HepG2 (cell line): Measurements from ENCODE around the gene LITAF. TPM values are rescaled to one million over a fixed set of nuclear protein-coding genes. Genes with fewer than 3 reads are reported as not detected.

Experiments
- ARNT2 ChIP-seq: sonication (generic); formaldehyde crosslinking; IDR thresholded peaks from 2 replicates; pipeline ENCODE4 v1.8.0; 2022; ENCODE audit warnings: mild to moderate bottlenecking, low read depth, missing genetic modification reagents, moderate library complexity
- BATF2 ChIP-seq: sonication (generic); formaldehyde crosslinking; IDR thresholded peaks from 2 replicates; pipeline ENCODE4 v1.8.0; 2022; ENCODE audit warnings: mild to moderate bottlenecking, missing genetic modification reagents, moderate library complexity
- BCL3 ChIP-seq: sonication (generic); formaldehyde crosslinking; IDR thresholded peaks from 2 replicates; pipeline ENCODE4 v1.5.1; 2020; ENCODE audit warnings: mild to moderate bottlenecking, missing genetic modification reagents, moderate library complexity
- CREBL2 ChIP-seq: sonication (generic); formaldehyde crosslinking; IDR thresholded peaks from 2 replicates; pipeline ENCODE4 v1.8.1; 2023; ENCODE audit warnings: missing genetic modification reagents, mild to moderate bottlenecking, borderline replicate concordance
- HDAC1 ChIP-seq: sonication (generic); formaldehyde crosslinking; IDR thresholded peaks from 2 replicates; pipeline ENCODE4 v1.5.1; 2020; ENCODE audit warnings: mild to moderate bottlenecking, missing genetic modification reagents
- KDM2A ChIP-seq: sonication (generic); formaldehyde crosslinking; IDR thresholded peaks from 2 replicates; pipeline ENCODE4 v1.4.0; 2020; ENCODE audit warnings: low read depth, missing genetic modification reagents, borderline replicate concordance
- NFKB2 ChIP-seq: sonication (generic); formaldehyde crosslinking; IDR thresholded peaks from 2 replicates; pipeline ENCODE4 v1.4.0; 2020; ENCODE audit warnings: missing genetic modification reagents, borderline replicate concordance
- NR1H2 ChIP-seq: sonication (generic); formaldehyde crosslinking; IDR thresholded peaks from 2 replicates; pipeline ENCODE4 v1.8.1; 2022; ENCODE audit warnings: low read depth, missing genetic modification reagents, borderline replicate concordance
- PHF20 ChIP-seq: sonication (generic); formaldehyde crosslinking; IDR thresholded peaks from 2 replicates; pipeline ENCODE4 v1.5.0; 2020; ENCODE audit warnings: mild to moderate bottlenecking, missing genetic modification reagents
- RCOR2 ChIP-seq: IDR thresholded peaks from 2 replicates; pipeline ENCODE4 v1.6.1; 2016; ENCODE audit warnings: missing biosample characterization, missing genetic modification reagents
- REL ChIP-seq: sonication (generic); formaldehyde crosslinking; conservative IDR thresholded peaks from 2 replicates; pipeline ENCODE4 v1.8.0; 2022; ENCODE audit warnings: mild to moderate bottlenecking, missing genetic modification reagents, moderate library complexity
- REST ChIP-seq, 2 experiments: IDR thresholded peaks; 2 replicates each; pipeline ENCODE4 v1.6.1; 2011 to 2012; ENCODE audit warnings: low read length in 2 of 2, borderline replicate concordance in 1 of 2, low read depth in 1 of 2, mild to moderate bottlenecking in 1 of 2, moderate library complexity in 1 of 2
- RFX5 ChIP-seq: IDR thresholded peaks from 2 replicates; pipeline ENCODE4 v1.6.1; 2011; ENCODE audit warnings: low read depth, low read length, improper control_type of control experiment
- RXRA ChIP-seq: sonication (generic); formaldehyde crosslinking; IDR thresholded peaks from 2 replicates; pipeline ENCODE4 v1.5.1; 2020; ENCODE audit warnings: missing genetic modification reagents
- SMC3 ChIP-seq: IDR thresholded peaks from 2 replicates; pipeline ENCODE4 v1.6.1; 2011; ENCODE audit warnings: low read length, improper control_type of control experiment
- THAP11 ChIP-seq: IDR thresholded peaks from 2 replicates; pipeline ENCODE4 v1.6.1; 2016; ENCODE audit warnings: missing biosample characterization, missing genetic modification reagents
- TOPORS ChIP-seq: sonication (generic); formaldehyde crosslinking; IDR thresholded peaks from 2 replicates; pipeline ENCODE4 v1.8.0; 2023; ENCODE audit warnings: mild to moderate bottlenecking, missing genetic modification reagents
- ZBTB21 ChIP-seq: sonication (generic); formaldehyde crosslinking; IDR thresholded peaks from 2 replicates; pipeline ENCODE4 v1.4.0; 2020; ENCODE audit warnings: missing genetic modification reagents
- ZBTB34 ChIP-seq: sonication (generic); formaldehyde crosslinking; IDR thresholded peaks from 2 replicates; pipeline ENCODE4 v1.8.0; 2022; ENCODE audit warnings: mild to moderate bottlenecking, missing genetic modification reagents
- ZFAT ChIP-seq: sonication (generic); formaldehyde crosslinking; conservative IDR thresholded peaks from 2 replicates; pipeline ENCODE4 v1.8.1; 2023; ENCODE audit warnings: missing genetic modification reagents, inconsistent platforms
- ZFX ChIP-seq: sonication (generic); formaldehyde crosslinking; IDR thresholded peaks from 2 replicates; pipeline ENCODE4 v1.4.0; 2020; ENCODE audit warnings: mild to moderate bottlenecking, low read depth, missing genetic modification reagents, moderate library complexity
- ZNF572 ChIP-seq: sonication (generic); formaldehyde crosslinking; IDR thresholded peaks from 2 replicates; pipeline ENCODE4 v1.5.1; 2020; ENCODE audit warnings: mild to moderate bottlenecking, missing genetic modification reagents
- ZNF605 ChIP-seq: sonication (generic); formaldehyde crosslinking; IDR thresholded peaks from 2 replicates; pipeline ENCODE4 v1.8.0; 2022; ENCODE audit warnings: mild to moderate bottlenecking, missing genetic modification reagents
- polyA plus RNA-seq, 8 experiments: library from polyadenylated mRNA; depleted of rRNA in 3 of 8; stranded (reverse) in 7 of 8; unstranded in 1 of 8; fragments of >200 nt; fragmentation: Illumina TruSeq in 4 of 8; extraction: Trizol in 4 of 8; gene quantifications; 2 replicates each; pipeline versions ENCODE4 v1.2.1 to v1.2.3, GENCODE V29; 2011 to 2016; ENCODE audit warnings: low read depth in 4 of 8, missing spikeins in 1 of 8, mixed read lengths in 1 of 8; ENCODE audit not compliant: insufficient read depth in 1 of 8
- total RNA-seq, 5 experiments: library from RNA; depleted of rRNA; stranded (reverse); fragments of >200 nt; fragmentation: Illumina TruSeq; extraction: Trizol; gene quantifications; 2 replicates each; pipeline ENCODE4 v1.2.3, GENCODE V29; 2016; ENCODE audit warnings: low read depth in 1 of 5

Gene LITAF
- total and polyA plus RNA-seq, 2 of the 13 experiments (the other 11 are each of a cell fraction or from before 2014, with no cell fraction given) = 80.1 to 141 TPM

GRCh38 chr16:11613381-11614303, 26.9 kb upstream of the LITAF start (continued):
- no peak for TF ChIP-seq REST (IDR thresholded peaks at IDR 0.05; ENCODE audit: borderline replicate concordance in 1 of 2, low read depth in 1 of 2, low read length in 2 of 2)
- TF ChIP-seq ZBTB21 (CRISPR knock-in tag) = no peak
- peak; percentile 40; the same call in 1 of the 2 replicates for TF ChIP-seq ZFX (CRISPR knock-in tag)
- peak; percentile 71; the same call in 1 of the 2 replicates for TF ChIP-seq BCL3
- no peak for TF ChIP-seq PHF20
- 0 out of 2 replicates have a peak, but pooled peaks have one; percentile 39 for TF ChIP-seq KDM2A (CRISPR knock-in tag)
- TF ChIP-seq ZNF572 (CRISPR knock-in tag) = no peak
- no peak for TF ChIP-seq ZFAT (CRISPR knock-in tag)
- no peak for TF ChIP-seq THAP11
- TF ChIP-seq ARNT2 (CRISPR knock-in tag) = 0 out of 2 replicates have a peak, but pooled peaks have one; percentile 43
- no peak for TF ChIP-seq TOPORS (CRISPR knock-in tag)
- TF ChIP-seq ZBTB34 (CRISPR knock-in tag) = no peak
- TF ChIP-seq HDAC1 (CRISPR knock-in tag) = peak; percentile 84
- TF ChIP-seq SMC3 = no peak
- no peak for TF ChIP-seq REL (CRISPR knock-in tag)
- no peak for TF ChIP-seq RFX5
- no peak for TF ChIP-seq NR1H2 (CRISPR knock-in tag)
- TF ChIP-seq ZNF605 (CRISPR knock-in tag) = peak; percentile 53
- 0 out of 2 replicates have a peak, but pooled peaks have one; percentile 23 for TF ChIP-seq NFKB2
- TF ChIP-seq RXRA (CRISPR knock-in tag) = peak; percentile 59
- no peak for TF ChIP-seq BATF2 (CRISPR knock-in tag)
- peak; percentile 100 for TF ChIP-seq RCOR2 (CRISPR knock-in tag)
- TF ChIP-seq CREBL2 = no peak
